GM19035 (cell line): ENCODE data around the gene FAM181A.

Experiments
- ATAC-seq: cut with Tn5 transposase; IDR thresholded peaks from one replicate; pipeline ENCODE4 v1.9.1; 2021; ENCODE audit not compliant: unreplicated experiment

Gene FAM181A

DNA sequence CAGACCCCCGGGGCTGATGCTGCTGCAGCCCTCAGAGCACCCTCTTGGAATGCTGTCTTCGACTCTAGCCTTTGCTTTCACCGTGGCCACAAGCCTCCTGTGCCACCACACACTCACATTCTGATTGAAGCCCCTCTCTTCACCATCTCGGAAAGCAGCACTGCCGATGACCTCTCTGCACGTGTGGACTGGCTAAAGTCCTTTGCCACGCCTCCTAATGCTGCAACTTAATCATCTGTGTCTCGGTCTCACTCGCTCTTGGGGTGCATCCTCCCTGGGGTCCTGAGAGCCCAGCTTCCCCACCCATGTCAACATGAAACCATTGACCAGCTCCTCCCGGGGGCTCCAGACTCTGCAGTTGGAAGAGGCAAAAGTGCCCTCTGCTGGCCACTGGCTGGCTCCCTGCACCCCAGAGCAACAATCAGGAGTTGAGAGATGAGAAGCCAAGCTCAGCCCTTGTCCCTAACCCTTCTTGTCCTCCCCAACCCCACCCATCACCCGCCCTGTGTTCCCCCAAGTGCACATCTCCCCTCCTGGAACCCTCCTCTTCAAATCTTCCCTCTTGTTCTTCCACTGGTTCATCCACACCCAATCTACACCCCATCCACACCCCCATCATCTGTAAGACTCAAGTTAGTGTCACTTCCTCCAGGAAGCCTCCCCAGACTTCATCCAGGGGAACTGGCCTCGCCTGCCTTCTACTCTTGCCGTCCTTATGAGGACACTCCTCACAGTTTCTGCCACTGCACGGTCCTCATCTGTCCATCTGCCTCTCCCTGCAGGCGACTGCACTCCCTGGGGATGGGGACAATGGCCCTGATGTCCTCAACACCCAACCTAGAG lies 23.6 kb upstream of the FAM181A start:
- ATAC-seq = no peak

DNA sequence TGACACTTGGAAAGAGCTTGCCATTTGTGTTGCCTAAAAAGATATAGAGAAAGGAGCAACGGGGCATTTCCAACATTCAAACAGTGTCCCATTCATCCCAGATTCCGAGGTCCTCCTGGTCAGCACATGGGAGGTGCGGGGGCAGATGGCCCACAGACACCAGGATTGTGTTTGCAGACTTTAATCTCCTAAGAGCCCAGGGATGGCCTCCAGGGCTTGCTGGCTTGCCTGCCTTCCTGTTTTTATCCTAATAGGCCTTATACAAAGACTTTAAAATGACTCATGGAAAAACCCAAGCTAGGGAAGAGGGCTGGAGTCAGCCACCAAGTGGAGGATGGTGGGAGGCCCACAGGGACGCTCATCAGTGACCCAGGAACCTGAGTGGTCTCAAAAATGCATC lies 21.5 kb upstream of the FAM181A start:
- ATAC-seq = no peak

DNA sequence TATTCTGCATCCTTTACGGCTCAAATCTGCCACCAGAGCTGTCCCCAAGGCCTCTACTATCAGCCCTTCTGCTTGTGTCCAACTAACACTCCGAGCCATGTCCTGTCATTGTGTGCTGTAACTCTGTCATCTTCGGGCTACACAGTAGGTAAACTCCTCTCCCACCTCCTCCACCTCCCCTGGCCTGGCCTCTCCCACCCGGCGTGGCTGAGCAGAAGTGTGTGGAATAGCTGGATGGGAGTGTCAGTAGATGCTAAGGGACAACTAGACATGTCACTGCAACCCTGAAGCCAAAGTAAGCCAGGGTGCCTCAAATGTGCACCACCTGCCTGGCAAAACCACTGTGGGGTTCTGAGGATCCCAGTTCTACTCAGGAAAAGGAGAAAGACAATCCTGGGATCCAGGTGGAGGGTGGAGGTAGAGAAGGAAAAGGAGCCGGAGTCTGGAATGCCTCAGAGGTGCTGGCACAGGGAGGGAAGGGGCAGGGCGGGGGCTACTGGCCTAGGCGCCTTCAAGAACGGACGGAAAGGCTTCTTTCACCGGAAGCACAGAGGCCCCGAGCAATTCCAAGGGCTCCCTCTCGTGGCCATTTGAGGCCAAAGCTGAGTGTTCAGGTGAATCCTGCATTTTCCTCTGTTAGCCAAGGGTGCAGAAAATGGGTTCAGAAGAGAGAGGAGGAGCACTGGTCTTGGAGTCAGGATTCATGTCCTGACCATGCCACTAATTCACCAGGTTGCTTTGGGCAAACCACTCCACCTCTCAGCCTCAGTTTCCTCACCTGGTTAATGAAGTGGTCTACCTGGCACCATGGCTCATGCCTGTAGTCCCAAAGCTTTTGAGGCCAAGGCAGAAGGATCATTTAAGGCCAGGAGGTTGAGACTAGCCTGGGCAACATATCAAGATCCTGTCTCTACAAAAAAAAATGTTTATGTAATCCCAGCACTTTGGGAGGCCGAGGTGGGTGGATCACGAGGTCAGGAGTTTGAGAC lies 20.5 kb upstream of the FAM181A start:
- ATAC-seq = no peak

DNA sequence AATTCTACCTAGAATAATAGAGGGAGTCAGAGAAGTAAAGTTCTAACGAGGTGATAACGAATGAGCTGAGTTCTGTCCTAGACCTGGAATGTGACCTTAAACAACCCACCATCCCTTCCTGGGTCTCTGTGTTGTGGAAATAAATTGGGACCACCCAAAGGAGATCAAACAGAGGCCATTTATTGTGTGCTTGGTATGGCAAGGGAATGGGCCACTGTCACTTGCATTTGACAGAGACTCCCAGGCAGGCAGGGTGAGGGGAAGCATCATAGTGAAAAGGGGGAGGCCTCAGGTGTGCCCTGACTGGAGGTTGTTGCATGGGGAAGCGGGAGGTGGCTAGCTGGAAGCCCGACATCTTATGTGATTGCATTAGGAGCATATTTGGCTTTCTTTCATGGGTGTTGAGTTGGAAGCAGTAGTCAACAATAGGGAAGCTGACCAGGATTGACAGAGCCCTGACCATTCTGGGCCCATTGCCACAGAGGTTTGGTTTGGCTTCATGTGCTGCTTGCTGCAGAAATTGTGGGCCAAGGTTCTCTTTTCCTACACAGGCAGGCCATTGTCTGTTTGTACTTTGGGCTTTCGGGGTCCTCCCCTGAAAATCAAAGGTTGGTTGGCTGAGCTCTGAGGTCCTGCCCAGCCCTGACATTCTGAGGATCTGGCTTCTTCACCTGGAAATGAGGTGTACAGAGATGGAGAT lies 17.6 kb upstream of the FAM181A start:
- ATAC-seq = no peak

DNA sequence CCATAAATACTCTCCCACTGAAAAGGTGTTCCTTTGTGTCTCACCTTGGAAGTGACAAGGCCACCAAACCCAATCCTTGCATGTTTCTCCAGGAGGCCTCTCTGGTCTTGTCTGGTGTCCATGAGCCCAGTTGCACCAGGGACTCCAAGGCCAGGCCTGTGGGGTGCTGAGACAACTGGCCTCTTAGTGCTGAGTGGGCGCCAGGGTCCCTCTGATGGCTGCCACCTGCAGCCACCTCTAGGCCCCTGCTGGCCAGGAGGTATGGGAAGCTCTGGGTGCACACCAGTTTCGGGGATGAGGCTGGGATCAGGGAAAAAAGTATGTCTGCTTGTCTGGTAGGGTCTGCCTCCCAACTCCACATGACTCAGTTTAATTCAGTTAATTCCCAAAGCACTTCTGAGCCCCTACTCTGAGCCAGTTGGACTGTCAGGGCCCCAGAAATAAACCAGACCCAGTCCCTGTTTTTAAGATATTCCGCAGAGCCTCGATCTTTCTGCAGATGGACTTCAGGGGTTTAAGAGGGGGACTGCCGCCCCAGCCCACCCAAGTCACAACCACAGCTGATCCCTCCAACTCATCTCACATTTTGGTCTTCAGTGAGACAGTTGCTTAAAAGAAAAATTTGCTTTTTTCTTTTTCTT lies 15.0 kb upstream of the FAM181A start:
- no peak for ATAC-seq

DNA sequence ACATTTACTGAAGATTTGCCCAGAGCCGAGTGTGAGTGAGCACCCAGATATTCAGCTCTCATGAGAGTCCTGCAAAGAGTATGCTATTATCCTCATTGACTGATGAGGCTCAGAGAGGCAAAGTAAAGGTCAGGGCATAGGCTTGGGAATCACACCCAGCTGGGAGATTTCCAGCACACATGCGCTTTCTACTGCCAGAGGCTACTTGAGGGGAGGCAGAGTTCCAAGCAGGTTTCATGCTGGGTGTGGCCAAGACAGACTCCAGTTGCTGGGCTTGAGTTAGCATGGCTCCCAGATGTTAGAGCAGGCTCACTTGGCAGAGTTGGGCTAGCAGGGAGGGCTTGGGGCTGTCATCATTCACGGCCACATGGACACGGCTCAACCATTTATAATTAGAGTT lies 14.4 kb upstream of the FAM181A start:
- ATAC-seq = no peak

DNA sequence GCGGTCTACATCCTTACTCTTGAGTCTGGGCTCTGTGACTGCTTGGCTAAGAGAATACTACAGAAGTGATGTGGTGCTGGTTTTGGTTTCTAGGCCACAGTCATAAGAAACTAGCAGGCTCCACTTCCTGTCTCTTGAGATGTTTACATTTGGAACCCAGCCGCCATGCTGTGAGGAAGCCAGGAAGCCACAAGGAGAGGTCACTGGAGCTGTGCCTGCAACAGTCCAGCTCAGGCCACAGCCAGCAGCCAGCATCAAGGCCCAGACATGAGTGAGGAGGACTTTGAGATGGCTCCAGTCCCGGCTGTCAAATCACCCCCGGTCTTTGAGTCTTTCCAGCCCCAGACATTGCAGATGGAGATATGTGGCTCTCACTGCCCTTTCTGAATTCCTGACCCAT lies 12.9 kb upstream of the FAM181A start:
- ATAC-seq = no peak

DNA sequence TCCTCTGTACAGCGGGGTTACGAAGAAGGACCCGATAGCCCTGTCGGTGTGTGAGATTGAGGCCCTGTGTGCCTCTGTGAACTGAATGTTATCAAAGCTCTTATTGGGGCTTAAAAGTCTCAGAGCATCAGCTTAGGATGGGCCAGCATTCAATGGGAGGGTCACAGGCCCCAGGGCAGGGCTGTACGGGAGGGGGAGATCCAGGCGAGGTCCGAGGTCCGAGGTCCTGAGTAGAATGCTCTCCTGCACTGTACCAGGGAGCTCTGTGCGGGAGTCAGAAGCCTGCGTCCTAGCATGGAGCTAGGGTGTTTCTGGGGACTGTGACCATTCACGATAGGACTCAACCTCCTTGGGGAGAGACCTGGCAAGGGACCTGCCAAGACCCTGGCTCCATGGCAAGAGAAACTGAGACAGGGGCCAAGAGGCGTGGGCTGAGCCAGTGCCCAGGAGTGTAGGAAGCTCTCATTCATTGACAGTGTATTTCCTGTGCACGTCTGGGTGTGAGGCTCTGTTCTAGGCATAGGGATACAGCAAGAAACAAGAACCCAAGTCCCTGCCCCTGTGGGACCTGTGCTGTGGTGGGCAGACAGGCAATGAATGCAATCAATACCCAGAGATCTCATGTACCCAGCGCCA lies 12.0 kb upstream of the FAM181A start:
- no peak for ATAC-seq

DNA sequence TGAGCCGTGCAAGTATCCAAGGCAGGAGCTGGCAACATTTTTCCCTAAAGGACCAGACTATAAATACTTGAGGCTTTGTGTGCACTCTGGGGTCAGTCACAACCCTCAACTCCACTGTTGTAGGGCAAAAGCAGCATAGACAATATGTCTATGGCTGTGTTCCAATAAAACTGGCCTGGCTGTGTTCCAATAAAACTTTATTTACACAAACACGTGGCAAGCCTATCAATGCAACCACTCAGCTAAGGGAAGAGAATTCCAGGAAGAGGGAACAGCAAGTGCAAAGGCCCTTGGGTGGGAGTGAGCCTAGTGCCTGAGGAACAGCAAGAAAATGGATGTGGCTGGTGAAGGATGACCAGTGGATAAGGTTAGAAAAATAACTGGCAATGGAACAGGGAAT lies 11.3 kb upstream of the FAM181A start:
- ATAC-seq = no peak

DNA sequence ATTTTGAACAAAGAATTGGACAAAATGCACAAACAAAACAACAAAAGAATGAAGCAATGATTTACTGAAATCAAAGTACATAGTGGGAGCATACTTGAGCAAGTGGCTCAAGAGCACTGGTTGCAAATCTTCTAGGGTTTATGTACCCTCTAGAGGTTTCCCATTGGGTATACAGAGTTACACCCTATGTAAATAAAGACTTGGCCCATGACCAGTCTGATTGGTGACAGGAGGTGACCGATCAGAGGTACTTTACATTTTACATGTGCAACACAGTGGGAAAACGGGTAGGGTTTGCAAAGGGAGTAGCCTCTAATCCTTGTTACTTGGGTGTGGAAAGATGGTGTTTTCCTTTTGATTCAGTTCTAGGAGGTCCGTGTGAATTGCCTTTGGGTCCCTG lies 10.6 kb upstream of the FAM181A start:
- ATAC-seq = no peak

DNA sequence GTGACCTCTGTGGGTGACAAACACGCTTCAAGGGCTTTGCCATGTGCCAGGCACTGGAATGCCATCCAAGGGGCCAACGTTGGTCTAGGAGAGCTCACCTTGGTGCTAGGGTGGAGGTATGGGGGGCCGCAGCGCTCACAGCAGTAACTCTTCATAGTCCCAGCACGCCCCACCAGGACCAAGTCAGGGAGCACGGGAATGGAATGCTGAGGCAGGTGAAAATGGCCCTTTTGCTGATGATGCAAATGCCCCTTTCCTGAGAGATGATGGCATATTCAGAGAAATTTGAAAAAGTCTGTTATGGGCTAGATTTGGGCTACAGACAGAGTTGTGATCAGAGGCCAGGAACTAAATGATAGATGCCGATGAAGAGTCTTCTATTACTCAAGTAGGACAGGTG lies 10.0 kb upstream of the FAM181A start:
- ATAC-seq = no peak

DNA sequence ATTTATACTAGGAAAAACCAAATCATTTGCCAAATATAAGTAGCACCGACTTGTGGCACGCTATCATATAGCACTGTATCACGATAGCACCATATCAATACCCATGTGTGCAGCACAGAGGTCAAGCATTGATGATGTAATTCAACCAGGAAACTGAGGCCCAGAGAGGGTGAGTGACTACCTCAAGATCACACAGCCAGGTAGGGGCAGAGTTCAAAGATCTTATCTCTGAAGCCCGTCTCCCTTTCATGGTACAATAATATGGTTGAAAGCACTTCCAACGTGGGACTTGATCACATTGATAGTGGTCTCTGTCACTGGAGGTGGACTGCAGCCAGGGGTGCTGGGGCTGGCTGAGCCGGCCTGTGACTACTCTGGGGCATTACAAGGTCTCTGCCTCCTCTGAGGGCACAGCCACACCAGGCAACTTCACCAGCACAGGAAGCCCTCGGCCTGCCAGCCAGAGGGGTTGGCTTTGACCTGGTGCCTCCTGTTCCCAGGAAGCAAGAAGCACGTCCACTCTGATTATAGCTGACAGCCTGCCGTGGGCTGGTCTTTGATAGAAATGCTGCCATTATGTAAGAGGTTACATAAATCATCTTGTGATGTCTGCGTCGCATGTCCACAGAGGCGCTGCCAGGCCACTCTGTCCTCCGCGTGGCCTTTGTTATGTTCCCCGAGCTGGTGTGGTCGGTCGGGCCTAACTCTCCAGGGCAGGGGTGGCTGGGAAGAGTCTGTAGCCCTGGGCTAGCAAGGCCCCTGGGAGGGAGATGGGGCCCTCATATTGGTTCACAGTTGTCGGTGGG lies 5.9 kb upstream of the FAM181A start:
- ATAC-seq = no peak

DNA sequence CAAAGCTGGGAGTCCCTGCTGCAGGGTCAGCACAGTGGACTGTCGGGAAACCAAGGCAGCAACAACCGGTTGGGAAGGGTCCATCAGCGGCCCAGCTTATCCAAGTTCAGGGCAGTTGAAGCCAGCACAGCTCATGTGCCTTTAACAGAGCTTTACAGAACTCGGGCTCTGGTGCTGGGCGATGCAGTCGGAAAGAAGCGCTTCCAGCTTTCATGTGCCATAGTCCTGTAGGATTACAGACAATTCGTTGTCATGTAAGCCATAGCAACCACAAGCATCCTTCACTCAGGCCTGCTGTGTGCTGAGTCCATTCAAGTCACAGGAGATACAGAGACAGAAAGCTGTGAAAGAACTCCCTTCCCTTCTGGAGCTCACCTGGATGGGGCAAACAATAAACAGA lies 3.5 kb upstream of the FAM181A start:
- no peak for ATAC-seq

DNA sequence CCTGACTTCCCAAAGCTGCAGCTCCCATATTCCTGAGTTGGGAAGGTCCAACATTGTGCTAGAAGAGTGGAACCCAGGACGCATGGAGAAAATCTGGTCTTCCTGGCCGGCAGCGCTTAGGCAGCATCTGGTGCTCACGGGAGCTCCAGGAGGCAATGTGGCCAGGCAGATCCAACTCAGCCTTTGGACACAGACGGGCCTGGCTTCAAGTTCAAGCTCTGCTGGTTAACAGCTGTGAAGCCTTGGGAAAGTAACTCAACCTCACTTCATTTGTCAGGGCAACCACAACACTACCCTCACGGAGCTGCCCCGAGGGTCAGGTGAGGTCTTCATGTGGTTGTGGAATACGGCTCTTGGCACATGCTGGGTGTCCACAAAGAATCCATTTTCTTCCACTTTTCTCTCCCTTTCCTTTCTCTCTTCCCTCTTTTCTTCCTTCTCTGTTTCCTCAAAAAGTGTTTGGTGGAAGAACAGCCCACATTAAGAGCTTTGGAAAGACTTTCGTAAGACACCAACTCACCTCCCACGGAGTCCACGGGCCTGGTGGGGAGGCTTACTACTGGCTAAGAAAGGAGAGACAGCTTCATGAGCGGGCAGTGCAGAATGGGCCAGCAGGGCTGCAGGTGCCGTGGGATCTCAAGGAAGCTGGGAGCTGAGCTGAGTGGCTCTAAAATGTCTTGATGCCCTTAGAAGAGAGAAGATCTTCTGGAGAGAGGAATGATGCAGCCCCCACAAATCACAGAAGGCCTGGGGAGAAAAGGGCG lies 2.4 kb upstream of the FAM181A start:
- no peak for ATAC-seq

DNA sequence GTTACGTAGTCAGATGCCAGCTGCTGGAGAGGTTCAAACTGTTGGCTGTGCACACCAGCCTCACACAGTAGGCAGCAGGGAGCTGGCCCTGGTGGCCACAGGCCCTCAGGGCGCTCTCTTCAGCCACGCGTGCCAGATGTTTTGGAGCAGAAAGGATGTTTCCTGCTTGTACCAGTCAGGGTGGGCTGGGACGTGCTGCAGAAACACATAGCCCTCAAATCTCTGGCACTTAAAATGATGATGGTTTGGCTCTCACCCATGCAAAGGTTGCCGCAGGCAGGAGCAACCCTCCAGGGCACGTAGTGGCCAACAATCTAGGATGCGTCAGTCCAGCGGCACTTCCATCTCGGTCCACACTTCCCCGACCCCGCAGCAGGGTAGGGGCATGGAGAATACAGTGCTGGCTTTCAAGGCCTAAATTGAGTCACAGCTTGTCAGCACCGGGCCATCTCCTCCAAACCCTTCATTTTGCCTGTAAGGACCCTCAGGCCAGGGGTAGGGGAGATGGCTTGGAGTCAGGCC lies 1.7 kb upstream of the FAM181A start:
- ATAC-seq = no peak

DNA sequence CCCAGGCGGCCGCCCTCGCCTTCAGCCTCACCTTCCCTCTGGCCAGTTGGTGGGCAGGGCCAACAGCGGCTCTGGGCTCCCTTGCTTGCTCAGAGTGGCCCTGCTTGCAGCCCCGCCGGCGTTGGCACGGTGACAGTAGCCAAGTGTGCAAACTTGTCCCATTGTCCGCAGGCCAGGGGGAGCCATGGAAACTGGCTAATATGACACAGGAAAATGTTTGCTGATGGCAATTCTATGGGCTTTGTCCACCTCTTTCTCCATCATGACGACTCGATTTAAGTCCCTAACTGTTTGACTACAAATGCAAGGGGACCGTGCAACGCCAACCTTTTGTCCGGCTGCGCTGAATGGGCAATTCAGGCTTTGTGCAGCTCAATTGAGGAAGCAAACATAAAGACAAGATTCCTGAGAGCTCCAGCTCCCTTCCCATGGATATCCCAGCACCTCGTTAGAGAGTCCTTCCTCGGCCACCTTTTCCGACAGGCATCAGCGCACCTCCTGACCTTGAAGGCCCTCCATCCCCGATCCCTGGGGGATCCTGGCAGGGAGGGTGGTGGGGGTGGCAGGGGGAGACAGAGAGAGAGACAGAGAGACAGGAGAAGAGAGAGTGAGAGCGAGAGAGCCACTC lies 785 bp upstream of the FAM181A start:
- no peak for ATAC-seq

DNA sequence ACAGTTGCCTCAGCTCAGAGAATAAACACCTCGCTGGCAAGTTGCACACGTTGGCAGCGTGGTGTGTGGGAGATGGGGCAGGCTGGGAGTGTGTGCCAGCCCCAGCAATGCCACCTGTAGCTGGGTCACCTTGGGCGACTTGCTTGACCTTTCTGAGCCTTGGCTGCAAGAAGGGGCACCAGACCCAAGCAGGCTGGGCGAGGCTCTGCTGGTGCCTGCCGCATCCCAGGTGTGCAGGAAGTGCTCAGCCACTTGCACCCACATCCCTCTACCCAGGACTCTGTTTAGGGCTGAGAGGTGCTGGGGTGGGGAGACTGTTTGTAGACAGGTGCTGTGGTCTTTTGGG lies 629 bp downstream of the FAM181A start:
- ATAC-seq = no peak
